NCI-H2081 (cell line): Measurements from ENCODE around the gene SSC5D.
"Not testable (repeated sequence)": the region's sequence is repeated elsewhere in the genome, so short reads cannot be mapped to it uniquely, and the experiment has no call there.

Experiments
- DNase-seq, 2 experiments: peaks; one replicate each; lab custom pipeline; 2025; lab: John Stamatoyannopoulos, UW

SSC5D gene

DNA sequence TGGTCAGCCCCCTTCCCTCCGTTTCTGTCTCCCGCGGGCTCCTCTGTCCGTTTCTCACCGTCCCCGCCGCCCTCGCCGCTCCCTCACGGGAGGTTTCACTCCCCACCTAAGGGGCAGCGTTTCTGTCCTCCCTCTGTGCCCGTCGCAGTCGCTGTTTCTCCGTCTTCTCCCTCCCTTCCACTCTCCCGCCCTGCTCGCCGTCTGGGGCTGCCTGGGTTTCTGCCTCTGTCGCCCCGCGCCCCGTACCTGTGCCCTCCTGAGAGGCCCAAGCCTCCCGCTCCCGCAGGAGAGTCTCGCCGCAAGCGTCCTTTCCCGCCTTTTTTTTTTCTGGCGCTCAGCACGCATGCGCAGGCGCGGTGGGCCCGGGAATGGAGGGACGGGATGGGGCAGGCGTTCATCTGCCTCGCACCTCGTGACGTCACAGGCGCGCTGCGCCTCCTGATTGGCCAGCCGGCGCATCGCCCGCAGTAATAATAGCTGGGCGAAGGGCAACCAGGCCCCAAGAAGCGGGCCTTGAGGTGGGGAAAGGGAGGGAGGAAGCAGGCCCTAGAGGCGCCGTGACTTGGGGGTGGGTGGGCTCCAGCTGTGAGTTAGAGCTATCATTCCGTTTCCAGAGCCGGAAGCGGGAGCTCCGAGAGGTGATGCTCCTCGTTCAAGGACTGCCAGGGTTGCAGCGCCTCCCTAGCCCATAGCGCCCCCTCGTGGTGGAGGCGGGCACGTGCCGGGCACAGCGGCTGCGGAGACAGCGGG, 15.4 kb downstream of the SSC5D start:
- DNase-seq = peak; percentile 91 to 93

DNA sequence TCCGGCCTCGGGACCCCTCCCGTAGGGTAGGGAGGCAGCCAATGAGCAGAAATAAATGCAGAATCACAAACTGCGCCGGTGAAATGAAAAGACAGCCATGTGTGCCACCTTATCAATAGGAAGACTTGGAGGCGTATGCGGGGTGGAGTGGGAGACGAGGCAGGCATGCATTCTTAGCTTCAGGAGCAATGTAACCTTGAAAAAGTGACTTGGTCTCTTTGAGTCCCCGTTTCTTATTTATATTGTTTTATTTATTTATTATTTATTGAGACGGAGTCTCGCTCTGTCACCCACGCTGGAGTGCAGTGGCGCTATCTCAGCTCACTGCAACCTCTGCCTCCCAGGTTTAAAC, 16.0 kb downstream of the SSC5D start:
- no peak for DNase-seq

DNA sequence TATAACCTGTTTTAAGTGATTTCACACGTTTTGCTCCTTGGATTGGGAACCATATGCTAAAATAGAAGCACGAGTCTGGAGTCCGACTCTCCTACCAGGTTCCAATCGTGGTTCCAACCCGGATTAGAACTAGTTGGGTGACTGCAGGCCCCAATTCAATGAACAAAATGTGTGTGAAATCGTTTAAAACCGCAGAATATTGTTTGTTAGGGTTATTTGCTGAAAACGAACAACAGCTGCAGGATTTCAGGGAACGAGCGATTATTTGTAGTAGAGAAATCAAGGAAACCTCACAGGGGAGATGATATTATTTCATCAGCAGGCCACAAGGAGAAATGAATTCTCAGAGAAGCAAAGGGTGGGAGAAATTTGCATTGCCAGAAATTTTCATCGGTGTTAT, 16.7 kb downstream of the SSC5D start:
- no peak for DNase-seq

DNA sequence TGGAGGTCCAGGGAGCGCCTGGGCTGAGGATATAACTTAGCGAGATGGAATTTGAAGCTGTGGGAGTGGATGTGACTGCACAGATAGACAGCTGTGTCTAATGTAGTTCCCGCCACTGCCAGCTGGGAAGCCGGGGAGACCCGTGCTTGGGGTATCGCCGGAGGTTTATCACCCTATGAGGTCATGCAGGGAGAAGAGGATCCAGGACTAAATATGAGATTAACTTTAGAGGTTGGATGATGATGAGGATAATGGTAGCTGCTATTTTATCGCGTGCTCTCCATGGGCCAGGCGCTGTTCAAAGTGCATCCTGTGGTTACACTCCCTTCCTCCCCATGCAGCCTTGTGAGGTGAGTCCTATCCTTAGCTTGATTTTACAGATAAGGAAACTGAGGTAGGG, 19.9 kb downstream of the SSC5D start:
- no peak for DNase-seq

DNA sequence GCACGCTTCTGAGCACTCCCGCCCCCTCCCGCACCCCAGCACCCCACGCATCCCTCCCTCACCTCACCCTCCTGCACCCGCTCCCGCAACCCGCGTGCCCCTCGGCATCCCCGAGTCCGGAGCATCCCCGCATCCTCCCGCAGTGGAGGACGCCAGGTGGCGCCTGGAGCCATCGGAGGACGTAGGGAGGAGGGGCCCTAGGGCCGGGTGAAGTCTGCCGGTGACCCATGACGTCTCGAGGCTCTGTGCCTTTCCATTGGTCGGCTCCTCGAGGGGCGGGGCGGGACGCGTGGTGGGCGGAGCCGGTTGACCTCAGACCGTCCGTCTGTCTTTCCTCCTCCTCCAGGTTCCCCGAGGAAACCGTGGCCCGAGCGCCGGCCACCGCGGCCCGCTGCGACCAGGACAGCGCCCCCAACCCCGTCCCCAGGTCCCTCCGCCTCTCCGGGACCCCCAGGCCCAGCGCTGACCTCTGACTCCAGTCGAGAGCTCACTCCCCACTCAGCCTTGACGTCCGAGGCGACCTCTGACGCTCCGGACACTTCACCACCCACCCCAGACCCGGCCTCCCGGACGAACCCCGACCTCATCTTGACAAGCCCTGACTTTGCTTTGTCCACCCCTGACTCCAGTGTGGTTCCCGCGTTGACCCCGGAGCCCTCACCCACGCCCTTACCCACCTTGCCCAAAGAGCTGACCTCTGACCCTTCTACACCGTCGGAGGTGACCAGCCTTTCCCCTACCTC, 28.8 kb downstream of the SSC5D start:
- DNase-seq = peak; percentile 85 to 91

DNA sequence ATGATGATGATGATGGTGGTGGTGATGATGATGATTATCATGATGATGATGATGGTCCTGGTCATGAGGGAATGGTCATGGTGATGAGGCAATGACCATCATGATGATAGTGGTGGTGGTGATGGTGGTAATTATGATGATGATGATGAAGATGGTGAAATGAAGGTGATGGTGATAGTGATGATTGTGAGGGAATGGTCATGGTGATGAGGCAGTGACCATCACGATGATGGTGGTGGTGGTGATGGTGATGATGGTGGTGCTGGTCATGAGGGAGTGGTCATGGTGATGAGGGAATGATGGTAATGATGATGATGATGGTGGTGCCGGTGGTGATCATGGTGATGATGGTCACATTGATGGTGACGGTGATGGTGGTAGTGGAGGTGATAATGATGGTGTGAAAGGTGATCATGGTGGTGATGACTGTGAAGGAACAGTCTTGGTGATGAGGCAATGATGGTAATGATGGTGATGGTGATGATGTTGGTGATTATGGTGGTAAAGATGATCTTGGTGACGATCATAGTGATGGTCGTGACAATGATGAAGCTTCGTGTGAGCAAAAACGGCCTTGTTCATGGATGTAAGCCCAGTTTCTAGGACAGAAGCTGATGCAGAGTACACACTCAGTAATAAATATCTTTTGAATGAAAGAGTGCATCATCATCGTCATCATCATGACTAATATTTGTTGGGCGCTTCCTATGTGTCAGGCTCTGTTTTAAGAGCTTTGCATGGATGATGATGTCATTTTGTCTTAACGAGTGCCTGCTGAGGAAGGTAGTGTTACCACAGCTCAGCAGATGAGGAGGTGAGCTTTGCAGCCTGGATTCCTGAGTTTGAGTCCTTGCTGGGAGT, 31.4 kb downstream of the SSC5D start:
- DNase-seq = no peak

DNA sequence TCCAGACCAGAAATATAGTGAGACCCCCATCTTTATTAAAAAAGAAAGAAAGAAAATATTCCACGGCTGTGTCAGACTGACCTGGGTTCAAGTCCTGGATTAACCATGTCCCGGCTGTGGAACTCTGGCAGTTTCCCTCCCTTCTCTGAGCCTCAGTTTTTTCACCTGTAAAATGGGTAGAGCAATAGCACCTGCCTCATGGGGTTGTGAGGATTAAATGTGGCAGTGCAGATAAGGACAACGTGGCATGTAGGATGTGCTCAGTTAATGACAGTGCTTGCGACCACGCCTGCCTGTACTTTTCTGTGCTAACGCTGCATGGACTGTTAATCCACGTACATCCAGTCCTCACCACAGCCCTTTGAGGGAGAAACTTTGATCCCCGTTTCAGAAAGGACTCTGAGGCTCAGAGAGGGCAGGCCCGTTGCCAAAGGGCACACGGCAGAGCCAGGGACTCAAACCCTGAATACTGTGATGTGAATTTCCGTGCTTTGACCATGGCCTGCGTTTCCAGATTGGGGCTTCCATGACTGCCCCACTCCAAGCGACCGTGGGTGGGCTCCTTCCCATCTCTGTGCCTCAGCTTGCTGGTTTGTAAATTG, 32.6 kb downstream of the SSC5D start:
- DNase-seq = no peak

DNA sequence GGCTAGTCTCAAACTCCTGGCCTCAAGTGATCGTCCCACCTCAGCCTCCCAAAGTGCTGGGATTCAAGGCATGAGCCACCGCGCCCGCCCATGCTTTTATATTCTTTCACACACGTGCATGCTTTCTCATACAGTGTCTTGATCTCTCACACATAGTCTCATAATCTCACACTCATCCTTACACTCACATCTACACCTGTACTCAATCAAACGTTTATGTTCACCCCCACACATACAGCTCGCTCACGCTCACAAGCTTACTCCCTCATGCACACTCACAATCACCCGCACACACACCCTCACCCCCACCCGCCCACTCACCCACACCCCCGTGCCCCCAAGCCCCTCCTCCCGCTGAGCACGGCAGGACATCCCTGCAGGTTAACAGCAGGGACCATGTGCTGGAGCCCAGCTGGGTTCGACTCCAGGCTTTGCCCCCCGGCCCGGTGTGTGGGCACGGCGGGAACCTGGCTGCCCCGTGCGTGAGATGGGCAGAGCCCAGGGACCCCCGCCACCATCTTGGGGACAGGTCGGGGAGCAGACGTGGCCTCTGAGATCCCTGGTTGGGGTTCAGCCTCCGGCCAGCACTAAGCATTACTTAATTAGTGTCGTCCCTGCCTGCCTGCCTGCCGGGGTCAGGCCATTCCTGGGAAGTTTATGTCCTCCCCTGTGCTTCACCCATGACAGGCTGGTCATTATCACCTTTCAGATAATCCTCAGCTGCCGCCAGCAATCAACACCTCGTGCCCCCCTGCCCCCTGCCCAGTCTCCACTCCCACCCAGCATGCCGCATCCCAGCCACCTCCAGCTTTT, 37.3 kb downstream of the SSC5D start:
- no peak for DNase-seq

DNA sequence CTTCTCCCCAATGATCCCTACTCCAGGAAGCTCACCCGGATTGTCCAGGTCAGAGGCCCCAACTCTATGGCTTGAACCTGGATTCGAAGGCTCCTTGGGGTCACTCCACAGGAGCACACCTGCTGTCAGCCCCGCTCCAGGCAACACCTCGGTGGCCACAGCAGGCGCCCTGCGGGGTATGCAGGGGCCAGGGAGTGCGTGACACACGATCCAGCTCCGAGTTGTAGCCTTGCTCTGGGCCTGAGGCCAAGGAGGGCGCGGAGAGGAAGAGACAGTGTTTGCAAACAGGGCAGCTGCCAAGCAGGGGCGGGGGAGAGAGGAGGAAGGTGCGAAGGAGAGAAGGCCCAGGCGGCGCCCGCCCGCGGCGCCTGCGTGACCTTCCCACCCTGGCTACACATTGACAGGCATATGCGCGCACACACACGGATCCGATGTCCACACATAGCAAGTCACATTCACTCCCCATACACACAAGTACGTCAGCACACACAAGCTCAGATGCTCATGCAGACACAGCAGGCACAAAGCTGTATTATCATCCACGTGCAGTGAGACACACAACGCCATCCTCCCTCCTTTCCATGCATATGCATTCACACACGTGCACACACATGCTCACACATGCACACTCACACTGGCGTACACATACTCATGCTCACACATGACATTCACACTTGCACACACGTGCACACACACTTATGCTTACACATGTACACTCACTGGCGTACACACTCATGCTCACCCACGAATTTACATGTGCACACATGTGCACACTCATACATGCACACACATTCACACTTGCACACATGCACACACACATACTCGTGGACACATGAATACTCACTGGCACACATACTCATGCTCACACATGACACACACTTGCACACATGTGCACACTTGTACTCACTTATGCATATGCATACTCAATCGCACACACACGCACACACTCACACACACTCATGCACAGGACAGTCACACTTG, 38.3 kb downstream of the SSC5D start:
- DNase-seq = peak; percentile 84 to 90

DNA sequence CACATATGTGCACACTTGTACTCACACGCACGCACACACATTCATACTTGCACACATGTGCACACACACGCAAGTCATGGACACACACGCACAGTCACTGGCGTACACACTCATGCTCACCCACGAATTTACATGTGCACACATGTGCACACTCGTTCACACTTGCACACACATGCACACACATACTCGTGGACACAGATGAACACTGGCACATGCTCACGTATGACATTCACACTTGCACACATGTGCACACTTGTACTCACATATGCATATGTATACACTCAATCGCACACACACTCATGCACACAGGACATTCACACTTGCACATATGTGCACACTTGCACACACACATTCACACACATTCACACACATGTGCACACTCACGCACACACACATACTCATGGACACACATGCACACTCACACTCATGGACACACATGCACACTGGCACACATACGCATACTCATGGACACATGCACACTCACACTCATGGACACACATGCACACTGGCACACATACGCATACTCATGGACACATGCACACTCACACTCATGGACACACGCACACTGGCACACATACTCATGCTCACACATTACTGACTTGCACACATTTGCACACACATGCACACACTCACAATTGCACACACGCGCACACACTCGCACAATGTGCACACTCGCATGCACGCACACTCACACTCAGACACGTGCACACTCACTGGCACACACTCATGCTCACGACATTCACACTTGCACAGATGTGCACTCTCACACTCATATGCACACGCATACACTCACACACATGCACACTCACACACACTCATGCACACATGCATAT, 39.2 kb downstream of the SSC5D start:
- DNase-seq = no peak

DNA sequence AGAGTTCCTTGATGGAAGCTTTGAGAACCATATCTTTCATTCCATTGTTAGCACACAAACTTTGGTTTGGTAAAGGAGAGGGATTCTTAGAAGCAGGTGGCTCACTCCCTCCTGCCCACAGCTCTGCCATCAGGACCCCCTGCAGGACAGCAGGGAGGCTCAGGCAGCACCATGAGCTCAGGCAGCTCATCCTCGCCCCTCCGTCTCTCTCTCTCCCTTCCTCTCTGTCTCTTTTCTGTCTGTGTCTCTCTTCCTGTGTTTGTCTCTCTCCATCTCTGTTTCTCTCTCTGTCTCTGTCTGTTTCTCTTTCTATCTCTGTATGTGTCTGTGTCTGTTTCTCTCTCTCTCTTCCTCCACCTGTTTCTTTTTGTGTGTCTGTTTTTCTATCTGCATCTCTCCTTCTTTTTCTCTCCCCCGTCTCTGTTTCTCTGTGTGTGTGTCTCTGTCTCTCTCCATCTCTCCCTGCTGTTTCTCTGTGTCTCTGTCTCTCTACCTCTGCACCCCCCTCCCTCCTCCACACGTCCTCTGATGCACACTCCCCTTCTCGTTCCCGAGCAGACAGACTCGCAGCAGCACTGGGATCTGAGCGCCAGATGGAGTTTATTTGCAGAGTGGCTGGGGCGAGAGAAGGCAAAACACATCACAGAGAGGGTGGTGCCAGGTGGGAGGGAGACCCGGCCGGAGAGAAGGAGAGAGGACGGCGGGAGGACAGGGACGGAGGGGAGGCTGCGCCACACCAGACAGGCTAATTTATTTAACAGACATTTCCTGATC, 40.0 kb downstream of the SSC5D start:
- peak; percentile 57 to 78 for DNase-seq

DNA sequence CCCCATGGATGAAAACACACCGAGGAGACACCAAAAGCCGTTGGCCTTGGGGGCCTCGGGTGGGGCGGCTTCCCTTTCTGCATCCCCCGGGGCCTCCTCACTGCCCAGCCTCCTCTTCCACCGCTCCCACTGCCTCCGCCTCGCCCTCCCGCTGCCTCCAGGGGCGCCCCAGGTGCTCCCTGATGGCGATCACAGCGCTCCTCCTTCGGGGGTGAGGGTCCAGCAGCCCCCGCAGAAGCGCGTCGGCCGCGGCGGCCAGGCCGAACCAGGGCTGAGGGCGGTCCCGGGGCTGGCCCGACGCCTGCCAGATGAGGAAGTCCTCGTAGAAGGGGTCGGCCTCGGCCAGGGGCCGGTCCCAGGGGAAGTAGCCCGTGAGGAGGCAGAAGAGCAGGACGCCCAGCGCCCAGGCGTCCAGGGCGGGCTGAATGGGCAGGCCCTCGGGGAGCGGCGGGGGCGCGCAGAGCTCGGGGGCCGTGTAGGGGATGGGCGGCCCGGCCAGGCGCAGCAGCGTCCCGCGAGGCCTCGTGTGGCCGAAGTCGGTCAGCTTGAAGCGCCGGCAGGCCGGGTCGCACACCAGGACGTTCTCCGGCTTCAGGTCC, 41.5 kb downstream of the SSC5D start:
- no peak for DNase-seq

DNA sequence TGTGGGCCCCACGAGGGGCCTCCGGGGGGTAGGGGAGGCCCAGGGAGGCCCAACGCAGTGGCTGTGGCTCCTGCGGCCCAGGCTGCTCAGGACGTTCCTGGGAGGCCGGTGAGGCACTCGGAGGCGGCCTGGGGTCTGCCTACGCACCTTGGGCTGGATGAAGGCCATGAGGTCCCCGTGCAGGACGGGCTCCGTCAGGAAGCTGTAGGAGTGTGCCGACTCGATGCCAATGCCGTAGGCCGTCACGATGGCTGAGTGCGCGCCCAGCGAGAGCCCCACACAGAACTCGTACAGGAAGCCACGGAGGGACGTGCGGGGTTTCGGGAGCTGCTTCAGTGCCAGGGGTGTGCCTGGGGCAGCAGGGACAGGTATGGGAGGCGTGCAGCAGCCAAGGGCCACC, 42.8 kb downstream of the SSC5D start:
- no peak for DNase-seq

DNA sequence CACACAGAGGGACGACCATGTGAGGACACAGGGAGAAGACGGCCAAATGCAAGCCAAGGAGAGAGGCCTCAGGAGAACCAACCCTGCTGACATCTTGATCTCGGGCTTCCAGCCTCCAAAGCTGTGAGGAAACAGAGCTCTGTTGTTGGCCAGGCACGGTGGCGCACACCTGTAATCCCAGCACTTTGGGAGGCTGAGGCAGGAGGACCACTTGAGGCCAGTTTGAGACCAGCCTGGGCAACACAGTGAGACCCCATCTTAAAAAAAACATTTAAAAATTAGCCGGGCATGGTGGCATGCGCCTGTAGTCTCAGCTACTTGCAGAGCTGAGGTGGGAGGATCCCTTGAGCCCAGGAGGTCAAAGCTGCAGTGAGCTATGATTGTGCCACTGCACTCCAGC, 46.0 kb downstream of the SSC5D start:
- DNase-seq = not testable (repeated sequence)

DNA sequence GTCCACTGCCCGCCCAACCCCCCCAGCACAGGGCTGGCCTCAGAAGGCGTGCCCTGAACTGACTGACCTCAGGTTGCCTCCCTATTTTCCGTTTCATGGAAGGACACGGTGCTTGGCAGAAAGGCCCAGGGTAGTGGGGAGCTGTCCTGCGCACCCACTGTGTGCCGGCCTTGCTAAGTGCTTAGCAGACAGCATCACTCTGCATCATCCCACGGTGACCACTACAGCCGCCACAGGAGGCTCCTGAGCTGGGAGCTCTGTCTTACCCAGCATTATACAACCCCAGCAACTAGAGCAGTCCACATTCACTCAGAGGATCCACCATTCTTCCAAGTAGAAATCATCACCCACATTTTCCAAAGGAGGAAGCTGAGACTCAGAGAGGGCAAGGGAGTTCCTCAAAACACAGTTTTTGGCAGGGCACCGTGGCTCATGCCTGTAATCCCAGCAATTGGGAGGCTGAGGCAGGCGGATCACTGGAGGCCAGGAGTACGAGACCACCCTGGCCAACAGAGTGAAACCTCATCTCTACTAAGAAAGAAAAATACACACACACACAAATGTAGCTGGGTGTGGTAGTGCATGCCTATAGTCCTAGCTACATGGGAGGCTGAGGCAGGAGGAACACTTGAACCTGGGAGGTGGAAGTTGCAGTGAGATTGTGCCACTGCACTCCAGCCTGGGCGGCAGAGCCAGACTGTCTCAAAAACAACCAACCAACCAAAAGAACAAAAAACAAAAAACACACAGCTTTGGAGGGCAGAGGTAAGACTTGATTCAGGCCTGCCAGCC, 47.1 kb downstream of the SSC5D start:
- DNase-seq = no peak

DNA sequence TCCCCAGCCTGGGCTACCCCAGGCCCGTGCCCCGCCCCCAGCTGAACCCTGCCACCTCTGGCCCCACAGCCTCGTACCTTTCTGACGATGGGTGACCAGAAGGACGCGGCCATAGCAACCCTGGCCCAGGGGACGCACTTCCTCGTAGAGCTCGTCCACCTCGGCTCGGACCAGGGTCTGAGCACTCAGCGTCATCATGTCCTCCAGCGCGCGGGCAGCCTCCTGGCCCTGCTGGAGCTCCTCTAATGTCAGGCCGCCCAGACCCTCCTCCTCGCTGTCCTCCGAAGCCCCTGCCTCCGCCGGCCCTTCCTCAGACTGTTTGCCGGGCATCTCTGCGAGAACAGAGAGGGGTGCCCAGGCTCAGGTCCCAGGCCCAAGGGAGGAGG, 47.7 kb downstream of the SSC5D start:
- DNase-seq = no peak

DNA sequence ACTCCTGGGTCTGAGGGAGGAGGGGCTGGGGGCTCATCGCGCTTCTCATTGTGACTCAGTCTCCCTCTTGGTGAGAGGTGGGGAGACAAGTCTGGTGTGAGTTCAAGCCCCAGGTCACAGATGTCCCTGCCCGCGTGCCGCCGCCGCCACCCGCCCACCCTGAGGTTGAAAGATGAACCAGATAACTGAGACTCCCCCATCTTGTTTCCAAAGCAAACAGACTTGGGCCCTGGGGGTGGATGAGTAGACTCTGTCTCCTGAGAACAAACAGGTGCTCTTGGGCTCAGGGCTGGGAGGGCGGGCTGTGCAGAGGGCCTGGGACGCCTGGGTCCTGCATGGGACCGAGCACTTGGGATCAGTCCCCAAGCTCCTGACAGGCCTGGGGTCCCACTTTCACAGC, 48.1 kb downstream of the SSC5D start:
- DNase-seq = no peak
